Endothelial cell of umbilical vein (primary cell): Measurements from ENCODE around the gene TMEM267.

Source experiments
- CTCF ChIP-seq, 2 donors: IDR thresholded peaks; 1 replicate in 1 of 2; 2 replicates in 1 of 2; pipeline ENCODE4 v1.5.1; 2011; ENCODE audit warnings: low read length in 2 of 2, mild to moderate bottlenecking in 2 of 2, moderate library complexity in 2 of 2, control low read depth in 1 of 2, inconsistent platforms in 1 of 2, low read depth in 1 of 2; ENCODE audit not compliant: insufficient read depth in 1 of 2; ENCODE audit errors: extremely low read depth in 1 of 2
- EZH2 ChIP-seq: IDR thresholded peaks from 2 replicates; pipeline ENCODE4 v1.6.1; 2012; ENCODE audit warnings: borderline replicate concordance, low read depth, mild to moderate bottlenecking, moderate library complexity, low read length, inconsistent platforms; ENCODE audit not compliant: severe bottlenecking
- JUN ChIP-seq: IDR thresholded peaks from 2 replicates; pipeline ENCODE4 v1.6.1; 2011; ENCODE audit warnings: borderline replicate concordance, low read depth; ENCODE audit not compliant: insufficient read length, insufficient read depth
- MAX ChIP-seq: IDR thresholded peaks from 2 replicates; pipeline ENCODE4 v1.6.1; 2011; ENCODE audit not compliant: insufficient read depth, insufficient read length
- MYC ChIP-seq: IDR thresholded peaks from one replicate; pipeline ENCODE4 v1.6.1; 2011; ENCODE audit warnings: mild to moderate bottlenecking, low read depth, low read length
- POLR2A ChIP-seq: IDR thresholded peaks from 2 replicates; pipeline ENCODE4 v1.6.1; 2012; ENCODE audit warnings: low read depth, mild to moderate bottlenecking, control low read depth, low read length

- TF ChIP-seq CTCF (IDR thresholded peaks at IDR 0.05; ENCODE audit: extremely low read depth in 1 of 2, insufficient read depth in 1 of 2, low read depth in 1 of 2, low read length in 2 of 2) = no peak
- no peak for TF ChIP-seq POLR2A
- TF ChIP-seq MYC = no peak
- TF ChIP-seq EZH2 = no peak
- TF ChIP-seq JUN = no peak
- no peak for TF ChIP-seq MAX
Observed at GRCh38 chr5:43411495-43411894, 72.2 kb downstream of the TMEM267 start.
